ENCODE measurements around the gene TAF4B. TPM values are rescaled to one million over a fixed set of nuclear protein-coding genes. Genes with fewer than 3 reads are reported as not detected.

The TAF4B gene
- total RNA-seq, 4 donors from 2014 or later, result 3.7 to 11.9 (median 7.1) TPM

DNA sequence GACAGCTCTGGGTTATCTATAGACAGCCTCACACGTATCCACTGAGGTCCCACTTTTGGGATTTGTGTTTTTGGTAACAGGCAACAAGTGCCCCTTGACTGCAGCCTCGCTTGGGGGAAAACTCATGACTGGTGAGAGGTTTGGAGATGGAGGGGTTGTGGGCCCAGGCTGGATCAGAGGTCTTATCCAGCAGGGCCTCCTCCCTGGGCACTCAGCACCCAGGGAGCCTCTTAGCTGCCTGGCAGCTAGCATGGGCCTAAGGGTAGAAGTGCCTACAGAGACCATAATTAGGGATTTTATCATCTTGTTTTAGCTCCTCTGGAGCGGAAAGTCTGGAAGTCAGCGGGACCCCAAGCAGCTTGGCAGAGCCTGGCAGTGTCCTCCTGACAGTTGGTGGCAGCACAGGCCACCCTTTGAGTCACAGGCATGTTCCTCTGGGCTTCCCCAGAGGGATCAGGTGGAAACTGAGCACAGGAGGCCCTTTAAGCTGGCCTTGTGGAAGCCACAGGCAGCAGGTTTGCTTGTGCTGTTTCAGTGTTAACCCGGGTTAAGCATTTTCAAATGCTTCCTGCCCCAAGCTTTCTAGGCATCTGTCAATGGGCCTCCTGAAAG is 179.1 kb downstream of the TAF4B start:
- in situ Hi-C loops (cut with MboI; ENCODE audit: low pct_ligation_motif_present in 1 of 4, low pct_unique_long_range_greater_than_20kb in 1 of 4, low sequenced_read_pairs in 3 of 4) (loop anchor here in 2 of 4 donors (10.0 kb wide), 2 partner anchors 240 to 250 kb away; no protein-coding TSS in a partner anchor), intact Hi-C loops (cut with DNase I; ENCODE audit: low total_unique reads) (no loop called here)
- Histone ChIP-seq H3K4me3 (no peak overlapping the region), H3K36me3 (no peaks in the 10 kb centered on the region), H3K27me3 (no peaks in the 10 kb centered on the region), H3K4me1 (no peaks in the 10 kb centered on the region), H3K27ac (no peak overlapping the region), H3K9me3 (no peaks in the 10 kb centered on the region)
- WGBS, 2 donors (ENCODE audit: low coverage in 1 of 2), result 75% methylated on average over 5 of the region's 5 CpGs; no CpG with 5 or more reads in 1 of the 2 donors
- DNase-seq, result peak; percentile 15
- TF ChIP-seq POLR2AphosphoS5 (IDR thresholded peaks at IDR 0.05) (no peak), POLR2A (IDR thresholded peaks at IDR 0.05) (no peak), EP300 (IDR thresholded peaks at IDR 0.05; ENCODE audit: low read depth) (no peak)
- TF ChIP-seq, protein P1, sequence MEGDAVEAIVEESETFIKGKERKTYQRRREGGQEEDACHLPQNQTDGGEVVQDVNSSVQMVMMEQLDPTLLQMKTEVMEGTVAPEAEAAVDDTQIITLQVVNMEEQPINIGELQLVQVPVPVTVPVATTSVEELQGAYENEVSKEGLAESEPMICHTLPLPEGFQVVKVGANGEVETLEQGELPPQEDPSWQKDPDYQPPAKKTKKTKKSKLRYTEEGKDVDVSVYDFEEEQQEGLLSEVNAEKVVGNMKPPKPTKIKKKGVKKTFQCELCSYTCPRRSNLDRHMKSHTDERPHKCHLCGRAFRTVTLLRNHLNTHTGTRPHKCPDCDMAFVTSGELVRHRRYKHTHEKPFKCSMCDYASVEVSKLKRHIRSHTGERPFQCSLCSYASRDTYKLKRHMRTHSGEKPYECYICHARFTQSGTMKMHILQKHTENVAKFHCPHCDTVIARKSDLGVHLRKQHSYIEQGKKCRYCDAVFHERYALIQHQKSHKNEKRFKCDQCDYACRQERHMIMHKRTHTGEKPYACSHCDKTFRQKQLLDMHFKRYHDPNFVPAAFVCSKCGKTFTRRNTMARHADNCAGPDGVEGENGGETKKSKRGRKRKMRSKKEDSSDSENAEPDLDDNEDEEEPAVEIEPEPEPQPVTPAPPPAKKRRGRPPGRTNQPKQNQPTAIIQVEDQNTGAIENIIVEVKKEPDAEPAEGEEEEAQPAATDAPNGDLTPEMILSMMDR (IDR thresholded peaks at IDR 0.05), result peak in 1 of 5 experiments; percentile 11

DNA sequence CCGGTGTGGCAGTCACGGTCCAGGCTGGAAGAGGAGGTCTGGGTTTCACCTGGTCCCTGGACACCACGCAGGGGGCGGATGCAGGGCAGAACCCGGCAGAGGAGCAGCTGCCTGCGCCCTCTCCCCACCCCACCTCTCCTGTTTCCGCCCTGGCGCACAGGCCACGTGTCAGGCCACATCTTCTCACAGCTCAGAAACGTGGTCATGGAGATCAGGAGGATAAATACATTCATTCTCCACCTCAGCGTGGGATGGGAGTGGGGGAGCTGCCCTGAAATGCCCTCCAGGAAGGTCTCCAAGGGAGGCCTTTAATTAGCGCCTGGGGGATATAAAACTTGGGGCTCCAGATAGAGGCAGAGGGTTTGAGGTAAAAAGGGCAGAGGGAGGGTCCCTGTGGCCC is 180.1 kb downstream of the TAF4B start:
- H3K27me3 ChIP-seq, result no peaks in the 10 kb centered on the region
- intact Hi-C loops (cut with DNase I; ENCODE audit: low total_unique reads) (no loop called here), in situ Hi-C loops (cut with MboI; ENCODE audit: low pct_ligation_motif_present in 1 of 4, low pct_unique_long_range_greater_than_20kb in 1 of 4, low sequenced_read_pairs in 3 of 4) (loop anchor here in 2 of 4 donors (10.0 kb wide), 2 partner anchors 238 to 248 kb away; no protein-coding TSS in a partner anchor)
- H3K27ac ChIP-seq, result no peak overlapping the region
- TF ChIP-seq, protein P1 (IDR thresholded peaks at IDR 0.05), result no peak
- TF ChIP-seq POLR2AphosphoS5 (IDR thresholded peaks at IDR 0.05) (no peak), POLR2A (IDR thresholded peaks at IDR 0.05) (no peak), EP300 (IDR thresholded peaks at IDR 0.05; ENCODE audit: low read depth) (no peak)
- H3K4me3 ChIP-seq, result no peak overlapping the region
- 86 to 92% methylated on average over 2 to 12 of the region's 12 CpGs for WGBS, 2 donors (ENCODE audit: low coverage in 1 of 2)
- no peaks in the 10 kb centered on the region for H3K36me3 ChIP-seq
- no peak for DNase-seq
- no peaks in the 10 kb centered on the region for H3K4me1 ChIP-seq
- H3K9me3 ChIP-seq, result no peaks in the 10 kb centered on the region

DNA sequence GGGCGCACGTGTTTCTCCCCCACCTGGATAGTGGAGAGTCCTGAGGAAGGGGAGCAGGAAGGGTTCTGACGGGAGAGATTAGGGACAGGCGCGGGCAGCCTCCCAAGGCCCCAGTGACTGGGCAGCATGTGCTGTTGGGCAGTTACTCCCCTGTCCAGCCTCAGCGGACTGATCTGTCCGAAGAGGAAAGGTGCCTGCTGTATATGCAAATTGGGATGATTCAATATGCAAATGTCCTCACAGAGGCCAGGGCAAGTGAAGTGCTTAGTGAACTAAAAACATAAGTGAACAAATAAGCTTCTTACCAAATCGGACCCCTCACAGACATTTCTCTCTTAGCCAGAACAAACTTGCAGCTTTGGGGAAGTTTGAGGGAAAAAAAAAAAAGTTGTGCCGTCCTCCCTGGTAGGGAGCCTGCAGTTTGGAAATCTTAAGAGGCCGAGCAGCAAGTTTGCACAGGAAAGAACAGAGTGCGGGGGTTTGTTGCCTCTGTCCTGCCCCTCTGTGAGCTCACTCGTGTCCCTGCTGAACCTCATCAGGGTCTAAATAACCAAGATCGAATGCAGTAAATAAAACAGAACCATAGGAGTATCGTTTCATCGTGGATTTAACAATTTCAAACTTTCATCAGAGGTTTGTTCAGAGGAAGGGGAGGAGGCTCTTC is 180.7 kb downstream of the TAF4B start:
- intact Hi-C loops (cut with DNase I; ENCODE audit: low total_unique reads), result no loop called here

More for the DNA sequence above, 180.7 kb downstream of the TAF4B start:
- no peaks in the 10 kb centered on the region for H3K4me1 ChIP-seq
- no peak overlapping the region for H3K4me3 ChIP-seq
- in situ Hi-C loops (cut with MboI; ENCODE audit: low pct_ligation_motif_present in 1 of 4, low pct_unique_long_range_greater_than_20kb in 1 of 4, low sequenced_read_pairs in 3 of 4), result loop anchor here in 2 of 4 donors (10.0 kb wide), 2 partner anchors 238 to 248 kb away; no protein-coding TSS in a partner anchor
- no peak overlapping the region for H3K27ac ChIP-seq
- 82% methylated on average over 15 of the region's 15 CpGs; no CpG with 5 or more reads in 1 of the 2 donors for WGBS, 2 donors (ENCODE audit: low coverage in 1 of 2)
- TF ChIP-seq, protein P1 (IDR thresholded peaks at IDR 0.05), result no peak
- no peak for TF ChIP-seq POLR2AphosphoS5 (IDR thresholded peaks at IDR 0.05)
- TF ChIP-seq EP300 (IDR thresholded peaks at IDR 0.05; ENCODE audit: low read depth), result no peak
- no peak for TF ChIP-seq POLR2A (IDR thresholded peaks at IDR 0.05)
- no peaks in the 10 kb centered on the region for H3K36me3 ChIP-seq
- H3K27me3 ChIP-seq, result no peaks in the 10 kb centered on the region
- no peak for DNase-seq
- no peaks in the 10 kb centered on the region for H3K9me3 ChIP-seq

All from transverse colon (tissue), 4 donors.